Common myeloid progenitor, CD34-positive (primary cell): Measurements from ENCODE around the gene EIF4E3.

Source experiments
- CTCF ChIA-PET: fragments of 350-600 bp; sonication (Branson Sonifier 250); formaldehyde crosslinking; loops from one replicate; lab custom pipeline; 2021; ENCODE audit warnings: antibody characterized with exemption; lab: Charles Lee
- POLR2A ChIA-PET: fragments of 350-600 bp; sonication (Branson Sonifier 250); formaldehyde crosslinking; loops from one replicate; lab custom pipeline; 2021; ENCODE audit warnings: antibody characterized with exemption; lab: Charles Lee
- DNase-seq, 3 donors: peaks; one replicate each; pipeline versions ENCODE4 v3.0.0 to v3.0.0-alpha.2; 2013
- H3K27ac ChIP-seq, 2 experiments: 1 replicate in 1 of 2; 2 replicates in 1 of 2; pipeline ENCODE4 v1.7.0; 2013; ENCODE audit warnings: inconsistent platforms in 2 of 2, low read length in 2 of 2, mild to moderate bottlenecking in 2 of 2, low read depth in 1 of 2, moderate library complexity in 1 of 2; ENCODE audit not compliant: severe bottlenecking in 2 of 2, insufficient read depth in 1 of 2, poor library complexity in 1 of 2
- H3K27me3 ChIP-seq, 5 experiments: replicated peaks in 2 of 5; 1 replicate in 3 of 5; 2 replicates in 2 of 5; pipeline versions ENCODE4 v1.6.1 to v1.7.0; 2013; ENCODE audit warnings: low read length in 4 of 5, mild to moderate bottlenecking in 2 of 5, moderate library complexity in 2 of 5, inconsistent platforms in 1 of 5; ENCODE audit not compliant: insufficient read depth in 5 of 5, control insufficient read depth in 4 of 5
- H3K36me3 ChIP-seq, 4 experiments: 1 replicate in 2 of 4; 2 replicates in 2 of 4; pipeline versions ENCODE4 v1.6.1 to v1.7.0; 2013; ENCODE audit warnings: low read length in 3 of 4, control low read depth in 1 of 4, mild to moderate bottlenecking in 1 of 4; ENCODE audit not compliant: control insufficient read depth in 4 of 4, insufficient read depth in 4 of 4
- H3K4me1 ChIP-seq, 4 experiments: 1 replicate in 3 of 4; 2 replicates in 1 of 4; pipeline versions ENCODE4 v1.6.1 to v1.7.1; 2013; ENCODE audit warnings: low read length in 3 of 4, mild to moderate bottlenecking in 3 of 4, control low read depth in 1 of 4, inconsistent platforms in 1 of 4, moderate library complexity in 1 of 4; ENCODE audit not compliant: control insufficient read depth in 4 of 4, insufficient read depth in 4 of 4; ENCODE audit errors: control extremely low read depth in 1 of 4
- H3K4me3 ChIP-seq, 7 experiments: 1 replicate in 4 of 7; 2 replicates in 3 of 7; pipeline versions ENCODE4 v1.5.1 to v1.7.0; 2013; ENCODE audit warnings: mild to moderate bottlenecking in 7 of 7, low read length in 6 of 7, moderate library complexity in 6 of 7, inconsistent platforms in 2 of 7, low read depth in 2 of 7, control low read depth in 1 of 7; ENCODE audit not compliant: insufficient read depth in 4 of 7, control insufficient read depth in 1 of 7; ENCODE audit errors: extremely low read depth in 1 of 7
- H3K9me3 ChIP-seq, 5 experiments: 1 replicate in 4 of 5; 2 replicates in 1 of 5; pipeline versions ENCODE4 v1.6.1 to v1.7.1; 2013; ENCODE audit warnings: low read length in 4 of 5, mild to moderate bottlenecking in 2 of 5, inconsistent platforms in 1 of 5, low read depth in 1 of 5, moderate library complexity in 1 of 5; ENCODE audit not compliant: control insufficient read depth in 4 of 5, insufficient read depth in 2 of 5; ENCODE audit errors: control extremely low read depth in 1 of 5
- WGBS: methylation state at CpG from one replicate; pipeline ENCODE4 v1.1.5; 2013; ENCODE audit not compliant: insufficient coverage; 5-methylcytosine and 5-hydroxymethylcytosine counted together

EIF4E3 gene

DNA sequence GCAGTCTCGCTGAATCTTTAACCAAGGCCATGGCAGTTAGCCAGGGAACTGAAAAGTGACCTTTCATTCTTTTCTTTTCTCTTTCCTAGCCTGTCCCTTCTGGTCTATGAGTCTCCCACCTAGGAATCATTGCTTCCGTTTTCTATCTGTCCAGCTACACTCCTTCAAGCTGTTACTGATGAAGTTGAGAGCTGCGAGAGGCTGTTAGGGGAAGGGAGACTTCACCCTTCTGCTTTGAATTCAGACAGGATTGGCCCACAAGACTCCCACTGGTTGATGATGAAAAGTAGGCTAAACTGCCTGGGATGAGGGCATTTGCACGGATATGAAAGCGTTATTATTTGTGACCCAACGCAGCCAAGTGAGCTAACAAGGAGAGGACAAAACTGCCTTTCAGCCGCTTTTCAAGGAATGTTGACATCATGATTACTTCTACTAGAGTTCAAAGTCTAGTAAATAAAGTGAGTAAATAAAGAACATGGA lies 30.2 kb downstream of the EIF4E3 start:
- 95% methylated on average over 6 of the region's 7 CpGs for WGBS
- DNase-seq = no peak
- Histone ChIP-seq H3K4me1 (peaks cover 0 to 1% (median 0%) of the 10 kb centered on the region in 4 experiments), H3K27ac (no peak overlapping the region), H3K27me3 (no peaks in the 10 kb centered on the region), H3K9me3 (no peaks in the 10 kb centered on the region), H3K36me3 (peaks cover 0 to 22% (median 8%) of the 10 kb centered on the region in 4 experiments), H3K4me3 (no peak overlapping the region)
- ChIA-PET POLR2A (interaction anchor here (0.6 kb wide), 1 partner anchor 1291 kb away, joined by 3 read pairs; no protein-coding TSS in a partner anchor), CTCF (interaction anchor here (1.0 to 4.4 kb wide), 4 partner anchors 14 to 619 kb away, joined by 3 to 21 read pairs (median 6); no protein-coding TSS in a partner anchor)

DNA sequence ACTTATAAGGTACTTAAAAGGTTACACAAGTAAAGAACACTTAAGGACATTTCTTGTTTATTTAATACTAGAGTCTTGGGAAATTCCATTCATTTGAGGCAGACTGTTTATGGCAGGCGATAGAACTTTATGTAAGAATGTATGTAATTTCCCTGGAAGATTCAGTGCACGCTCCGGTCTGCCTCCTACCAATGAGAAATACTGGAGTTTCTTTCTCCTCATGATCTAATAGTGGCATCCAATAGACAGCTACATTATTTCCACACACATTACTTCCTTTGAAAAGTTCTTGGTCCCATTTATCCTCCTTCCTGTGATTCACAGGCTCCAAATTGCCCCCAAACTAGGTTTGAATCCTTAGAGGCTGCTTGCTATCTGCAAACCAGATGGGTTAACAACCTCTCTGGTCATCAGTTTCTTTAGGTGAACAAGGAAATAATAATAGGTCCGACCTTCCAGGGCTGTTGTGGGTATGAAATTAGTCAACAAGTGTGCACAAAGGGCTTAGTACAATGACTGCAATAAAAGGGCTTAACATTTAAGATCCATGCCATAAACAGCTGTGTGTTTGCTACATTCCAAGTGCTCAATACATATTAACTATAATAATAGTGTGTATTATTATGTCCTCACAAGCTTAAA lies 30.7 kb downstream of the EIF4E3 start:
- Histone ChIP-seq H3K27me3 (no peaks in the 10 kb centered on the region), H3K36me3 (peaks cover 0 to 22% (median 8%) of the 10 kb centered on the region in 4 experiments), H3K27ac (no peak overlapping the region), H3K4me3 (no peak overlapping the region), H3K9me3 (no peaks in the 10 kb centered on the region), H3K4me1 (no peaks in the 10 kb centered on the region)
- ChIA-PET CTCF (interaction anchor here (1.2 to 4.4 kb wide), 4 partner anchors 11 to 618 kb away, joined by 3 to 21 read pairs (median 8); no protein-coding TSS in a partner anchor), POLR2A (interaction anchor here (0.6 kb wide), 2 partner anchors 32 to 1291 kb away, joined by 3 read pairs; no protein-coding TSS in a partner anchor)
- 100% methylated on average over 3 of the region's 4 CpGs for WGBS
- no peak for DNase-seq

DNA sequence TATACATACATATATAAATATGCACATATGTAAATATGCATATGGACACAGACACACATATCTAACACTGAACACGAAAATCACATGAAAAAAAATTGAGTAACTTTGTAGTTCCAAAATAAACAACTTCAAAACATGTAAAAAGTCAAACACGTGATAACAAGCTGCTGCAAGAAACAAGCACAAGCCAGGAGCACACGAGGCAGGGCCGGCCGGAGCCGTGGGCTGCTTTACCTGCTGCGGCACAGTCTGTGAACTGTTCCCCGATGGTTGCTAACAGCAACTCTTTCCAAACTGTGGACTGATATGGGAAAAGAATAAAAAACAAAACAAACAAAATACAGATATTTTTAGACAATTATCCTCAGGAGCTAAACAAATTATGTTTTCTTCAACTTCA lies 31.6 kb downstream of the EIF4E3 start:
- ChIA-PET CTCF (interaction anchor here (1.2 to 4.4 kb wide), 4 partner anchors 10 to 617 kb away, joined by 3 to 21 read pairs (median 8); no protein-coding TSS in a partner anchor), POLR2A (no interaction called here)
- DNase-seq = no peak
- WGBS = 100% methylated on average over 3 of the region's 8 CpGs
- Histone ChIP-seq H3K27ac (no peak overlapping the region), H3K27me3 (no peaks in the 10 kb centered on the region), H3K36me3 (peaks cover 0 to 22% (median 8%) of the 10 kb centered on the region in 4 experiments), H3K4me1 (no peaks in the 10 kb centered on the region), H3K4me3 (no peak overlapping the region), H3K9me3 (no peaks in the 10 kb centered on the region)

DNA sequence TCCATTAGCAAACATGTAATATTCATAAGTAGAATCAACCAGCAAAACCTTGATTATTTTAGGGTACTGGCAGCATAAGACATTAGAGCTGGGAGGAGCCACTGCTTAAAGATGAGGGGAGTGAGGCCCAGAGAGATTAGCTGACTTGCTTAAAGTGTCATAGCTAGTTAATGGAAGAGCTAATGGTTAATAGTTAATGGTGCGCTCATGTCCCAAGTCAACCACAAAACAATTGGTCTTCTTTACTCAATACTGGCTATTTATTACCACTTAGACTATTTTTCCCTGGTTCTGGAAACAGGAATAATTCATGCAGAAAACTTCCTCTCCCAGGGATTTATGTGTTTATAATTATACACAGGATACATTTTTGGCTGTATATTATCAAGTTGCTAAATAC lies 33.1 kb downstream of the EIF4E3 start:
- Histone ChIP-seq H3K4me1 (no peaks in the 10 kb centered on the region), H3K27ac (no peak overlapping the region), H3K9me3 (no peaks in the 10 kb centered on the region), H3K4me3 (no peak overlapping the region), H3K36me3 (peaks cover 0 to 20% (median 7%) of the 10 kb centered on the region in 4 experiments), H3K27me3 (no peaks in the 10 kb centered on the region)
- WGBS = no CpG with 5 or more reads among the region's 1 CpG
- POLR2A ChIA-PET = no interaction called here
- CTCF ChIA-PET = interaction anchor here (0.9 to 4.4 kb wide), 3 partner anchors 8 to 16 kb away, joined by 3 to 21 read pairs (median 3); no protein-coding TSS in a partner anchor
- no peak for DNase-seq

DNA sequence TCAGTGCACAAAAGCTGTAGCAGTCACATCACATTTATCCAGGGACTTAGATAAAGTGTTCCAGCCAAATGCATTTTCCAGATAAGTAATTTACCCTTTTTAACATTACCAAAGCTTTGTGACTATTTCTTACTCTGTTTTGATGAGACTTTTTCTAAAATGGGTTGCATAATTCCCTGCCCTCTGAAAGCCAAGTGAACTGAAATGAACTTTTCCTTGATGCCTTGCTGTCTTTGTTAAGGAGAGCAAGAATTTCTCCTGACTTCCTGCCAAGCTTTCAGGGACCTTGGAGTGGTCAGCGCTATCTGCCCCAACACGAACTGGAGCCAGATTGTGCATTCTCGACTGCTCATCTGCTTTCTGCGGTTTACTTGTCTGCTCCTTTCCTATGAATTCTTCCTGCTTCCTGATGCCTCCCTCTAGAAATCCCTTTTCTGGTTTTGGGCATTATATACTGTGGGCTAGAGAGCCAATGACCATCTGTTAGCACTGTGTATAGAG lies 34.8 kb downstream of the EIF4E3 start:
- CTCF ChIA-PET = interaction anchor here (1.8 kb wide), 1 partner anchor 12 kb away, joined by 5 read pairs; no protein-coding TSS in a partner anchor
- H3K4me3 ChIP-seq = no peak overlapping the region
- H3K27me3 ChIP-seq = no peaks in the 10 kb centered on the region
- DNase-seq = no peak
- no peak overlapping the region for H3K27ac ChIP-seq
- peaks cover 0 to 28% (median 7%) of the 10 kb centered on the region in 4 experiments for H3K36me3 ChIP-seq
- H3K4me1 ChIP-seq = no peaks in the 10 kb centered on the region
- POLR2A ChIA-PET = no interaction called here
- no peaks in the 10 kb centered on the region for H3K9me3 ChIP-seq
- 92% methylated on average over 4 of the region's 4 CpGs for WGBS

DNA sequence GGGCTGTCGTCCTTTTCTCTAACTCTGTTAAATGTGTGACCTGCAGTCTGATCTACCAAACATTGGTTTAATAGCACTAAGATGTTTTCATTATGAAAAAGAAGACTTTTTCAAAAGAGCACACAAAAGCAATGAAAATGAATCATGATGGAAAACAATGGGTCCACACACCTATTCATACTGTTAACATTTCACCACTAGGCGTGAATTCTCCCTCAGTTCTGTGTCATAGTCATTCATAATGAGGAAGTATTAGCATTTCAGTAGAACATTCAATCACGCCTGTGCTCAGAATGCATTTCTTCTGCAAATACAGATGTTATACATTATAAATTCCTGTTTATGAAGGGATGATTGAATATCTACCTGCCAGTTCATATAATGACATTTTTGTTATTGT lies 35.9 kb downstream of the EIF4E3 start:
- DNase-seq = peak in 2 of 3 donors; percentile 59 to 70
- ChIA-PET POLR2A (no interaction called here), CTCF (no interaction called here)
- H3K4me1 ChIP-seq = no peaks in the 10 kb centered on the region
- H3K36me3 ChIP-seq = peaks cover 0 to 26% (median 11%) of the 10 kb centered on the region in 4 experiments
- H3K4me3 ChIP-seq = no peak overlapping the region
- H3K27me3 ChIP-seq = no peaks in the 10 kb centered on the region
- no peaks in the 10 kb centered on the region for H3K9me3 ChIP-seq
- 100% methylated on average over 1 of the region's 3 CpGs for WGBS
- H3K27ac ChIP-seq = no peak overlapping the region

DNA sequence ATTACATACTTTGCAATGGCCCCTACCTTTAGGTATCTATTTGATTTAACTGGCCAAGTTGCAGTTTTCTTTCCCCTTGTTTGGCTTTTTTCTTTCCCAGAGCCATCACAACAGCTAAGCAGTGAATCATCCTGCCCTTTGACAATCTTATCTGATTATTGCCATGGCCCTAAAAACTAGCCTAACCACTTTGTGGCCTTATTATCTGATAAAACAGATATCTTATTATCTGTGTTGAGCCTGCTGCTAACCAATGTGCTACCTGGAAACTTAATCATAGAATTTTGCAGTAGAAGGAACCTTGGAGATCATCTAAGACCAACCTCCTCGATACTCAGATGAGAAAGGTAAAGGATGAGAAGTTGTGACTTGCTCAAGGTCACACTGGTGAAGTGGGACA lies 37.1 kb downstream of the EIF4E3 start:
- Histone ChIP-seq H3K4me3 (no peak overlapping the region), H3K27ac (no peak overlapping the region), H3K4me1 (no peaks in the 10 kb centered on the region), H3K9me3 (no peaks in the 10 kb centered on the region), H3K36me3 (peaks cover 0 to 28% (median 11%) of the 10 kb centered on the region in 4 experiments), H3K27me3 (no peaks in the 10 kb centered on the region)
- CTCF ChIA-PET = no interaction called here
- POLR2A ChIA-PET = no interaction called here
- WGBS = 100% methylated on average over 1 of the region's 1 CpG
- DNase-seq = no peak
